GM12878 (cell line): ENCODE data around the gene CLPTM1. TPM values are rescaled to one million over a fixed set of nuclear protein-coding genes. Genes with fewer than 3 reads are reported as not detected.

ENCODE experiments used
- ATAC-seq: fragments of 200-7000 bp; cut with Tn5 transposase; 3 replicates; pipeline ENCODE4 v1.9.1; 2020; ENCODE audit warnings: mild to moderate bottlenecking, moderate library complexity
- BruUV-seq: library from RNA; stranded (reverse); fragments of 400-500 nt; replicated peaks from 2 replicates; lab custom pipeline; 2021; lab: Mats Ljungman, UMichigan
- CTCF ChIA-PET: fragments of 300-600 bp; sonication (Branson Sonifier 250); formaldehyde crosslinking; extraction: SDS; loops from one replicate; lab custom pipeline; 2021; ENCODE audit warnings: inconsistent platforms; lab: Yijun Ruan, JAX
- POLR2A ChIA-PET: fragments of 350-600 bp; formaldehyde crosslinking; extraction: SDS; loops from one replicate; lab custom pipeline; 2021; ENCODE audit warnings: inconsistent platforms; lab: Charles Lee
- RAD21 ChIA-PET: fragments of 300-600 bp; sonication (Branson Sonifier 250); formaldehyde crosslinking; loops from one replicate; lab custom pipeline; 2023; ENCODE audit warnings: antibody characterized with exemption; ENCODE audit not compliant: unreplicated experiment; lab: Charles Lee
- SMC1A ChIA-PET: fragments of 300-600 bp; sonication (Branson Sonifier 250); formaldehyde crosslinking; loops from one replicate; lab custom pipeline; 2023; ENCODE audit not compliant: unreplicated experiment, uncharacterized antibody; lab: Charles Lee
- DNase-seq: peaks from one replicate; pipeline ENCODE4 v3.0.0-alpha.2; 2011; ENCODE audit warnings: low read depth, low spot score
- FAIRE-seq: peaks from 3 replicates; lab custom pipeline; 2011; peaks lifted over from hg19 to GRCh38; lab: Jason Lieb, UNC
- H2AFZ ChIP-seq: 2 replicates; pipeline ENCODE4 v1.6.0; 2011; ENCODE audit warnings: low read depth, low read length, control low read depth; ENCODE audit not compliant: control insufficient read depth
- H3K27ac ChIP-seq: 2 replicates; pipeline ENCODE4 v1.5.1; 2011; ENCODE audit warnings: control low read depth; ENCODE audit not compliant: control insufficient read depth, insufficient read depth
- H3K27me3 ChIP-seq, 2 experiments: replicated peaks in 1 of 2; 2 replicates each; pipeline versions ENCODE4 v1.6.0 to v1.6.1; 2011; ENCODE audit warnings: low read length in 1 of 2; ENCODE audit not compliant: control insufficient read depth in 2 of 2, insufficient read depth in 2 of 2
- H3K36me3 ChIP-seq, 2 experiments: 2 replicates each; pipeline ENCODE4 v1.5.1; 2011; ENCODE audit warnings: low read length in 1 of 2; ENCODE audit not compliant: control insufficient read depth in 2 of 2, insufficient read depth in 2 of 2
- H3K4me1 ChIP-seq: 2 replicates; pipeline ENCODE4 v1.6.1; 2011; ENCODE audit warnings: mild to moderate bottlenecking, low read length, moderate library complexity, mixed read lengths; ENCODE audit not compliant: control insufficient read depth, insufficient read depth
- H3K4me2 ChIP-seq: 2 replicates; pipeline ENCODE4 v1.6.0; 2011; ENCODE audit warnings: control low read depth; ENCODE audit not compliant: control insufficient read depth, insufficient read depth
- H3K4me3 ChIP-seq: fragments of 200-600 bp; sonication (generic); 2 replicates; pipeline ENCODE4 v1.5.1; 2016
- H3K79me2 ChIP-seq: 2 replicates; pipeline ENCODE4 v1.6.0; 2011; ENCODE audit warnings: low read length; ENCODE audit not compliant: control insufficient read depth, insufficient read depth
- H3K9ac ChIP-seq: 2 replicates; pipeline ENCODE4 v1.8.0; 2011; ENCODE audit warnings: low read length, control low read depth, mixed read lengths; ENCODE audit not compliant: control insufficient read depth, insufficient read depth
- H3K9me3 ChIP-seq: replicated peaks from 3 replicates; pipeline ENCODE4 v1.5.1; 2011; ENCODE audit warnings: mild to moderate bottlenecking, low read length; ENCODE audit not compliant: control insufficient read depth, insufficient read depth
- H4K20me1 ChIP-seq: 2 replicates; pipeline ENCODE4 v1.6.0; 2011; ENCODE audit not compliant: control insufficient read depth, insufficient read depth
- ATF7 ChIP-seq: fragments of 450-650 bp; IDR thresholded peaks from 2 replicates; pipeline ENCODE4 v1.6.1; 2016; ENCODE audit warnings: low read depth, mild to moderate bottlenecking
- POLR2AphosphoS5 ChIP-seq: IDR thresholded peaks from 2 replicates; pipeline ENCODE4 v1.6.1; 2011; ENCODE audit warnings: mild to moderate bottlenecking, low read length, inconsistent platforms
- POU2F2 ChIP-seq: IDR thresholded peaks from 3 replicates; pipeline ENCODE4 v1.6.1; 2011; ENCODE audit warnings: low read depth, mild to moderate bottlenecking, low read length, borderline replicate concordance
- WGBS: methylation state at CpG from one replicate; pipeline ENCODE4 v1.1.6; 2016; ENCODE audit warnings: low lambda C conversion rate; ENCODE audit not compliant: insufficient replicate concordance, insufficient coverage; ENCODE audit errors: missing lambda C conversion rate; 5-methylcytosine and 5-hydroxymethylcytosine counted together
- in situ Hi-C: fragments of 300-500 bp; cut with MboI; formaldehyde crosslinking; loops from 9 replicates; pipeline ENCODE4 v1.14.3; 2018; ENCODE audit warnings: mixed read lengths
- intact Hi-C: fragments of 100-400 bp; cut with micrococcal nuclease; formaldehyde crosslinking; loops from one replicate; pipeline ENCODE4 v1.14.2; 2022; ENCODE audit not compliant: unreplicated experiment
- polyA plus RNA-seq, 11 experiments: library from polyadenylated mRNA; depleted of rRNA in 4 of 11; unstranded in 6 of 11; stranded (reverse) in 5 of 11; fragments of >200 nt; fragmentation: Nextera tagmentation in 4 of 11; fragmentation: Illumina TruSeq in 1 of 11; extraction: Ambion mirVana in 4 of 11; extraction: Trizol in 1 of 11; gene quantifications; 1 replicate in 1 of 11; 2 replicates in 10 of 11; pipeline versions ENCODE4 v1.2.1 to v1.2.3, GENCODE V29; 2011 to 2016; ENCODE audit warnings: inconsistent platforms in 2 of 11, missing spikeins in 2 of 11, low read depth in 1 of 11
- total RNA-seq, 4 experiments: library from RNA; depleted of rRNA in 3 of 4; stranded (reverse); fragments of >200 nt in 3 of 4; fragmentation: Illumina TruSeq in 1 of 4; extraction: Trizol in 1 of 4; gene quantifications; 2 replicates each; pipeline versions ENCODE4 v1.2.1 to v1.2.3, GENCODE V29; 2013 to 2021
- TF ChIP-seq, protein P1 (sequence below): fragments of 450-650 bp; conservative IDR thresholded peaks from 2 replicates; pipeline ENCODE4 v1.6.1; 2017; ENCODE audit warnings: mild to moderate bottlenecking, moderate library complexity

CLPTM1 gene
- total and polyA plus RNA-seq, 10 of the 15 experiments (the other 5 are each of a cell fraction or from before 2014, with no cell fraction given) = 0.42 to 72.6 (median 35.2) TPM

DNA sequence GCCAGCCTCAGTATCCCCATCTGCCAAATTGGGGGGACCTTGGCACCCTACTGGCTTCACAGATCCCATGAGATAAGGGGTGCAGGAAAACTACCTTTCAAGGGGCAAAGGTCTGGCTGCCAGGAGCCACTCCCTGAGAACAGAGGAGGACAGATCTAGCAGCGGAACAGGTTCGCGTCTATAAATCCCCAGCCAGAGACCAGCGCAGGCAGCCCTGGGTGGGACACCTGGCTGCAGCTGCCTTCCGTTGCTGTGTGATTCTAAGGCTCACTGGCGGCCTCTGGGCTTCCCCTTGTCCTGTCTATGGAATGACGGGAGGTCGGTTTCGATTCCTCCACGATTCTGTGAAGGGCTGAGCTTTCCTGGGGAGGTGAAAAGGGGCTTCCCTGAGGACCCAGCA lies 53.4 kb downstream of the CLPTM1 start:
- no TSS peak for BruUV-seq
- intact Hi-C loops = no loop called here
- ChIA-PET POLR2A (interaction anchor here (0.6 kb wide), 1 partner anchor 170 kb away, joined by 7 read pairs; the partner anchor contains the start of gene TRAPPC6A), RAD21 (interaction anchor here (1.2 kb wide), 1 partner anchor 7 kb away, joined by 3 read pairs; no protein-coding TSS in a partner anchor), CTCF (interaction anchor here (0.8 kb wide), 1 partner anchor 57 kb away, joined by 4 read pairs; no protein-coding TSS in a partner anchor), SMC1A (no interaction called here)
- Histone ChIP-seq H3K4me1 (peaks cover 3% of the 10 kb centered on the region; the same call in 1 of the 2 replicates), H3K27me3 (no peaks in the 10 kb centered on the region), H3K27ac (no peak overlapping the region), H3K4me2 (no peak overlapping the region), H3K9ac (no peak overlapping the region), H4K20me1 (no peaks in the 10 kb centered on the region), H2AFZ (no peak overlapping the region), H3K79me2 (peaks cover under 1% of the 10 kb centered on the region), H3K36me3 (peaks cover 0 to 16% of the 10 kb centered on the region in 2 experiments), H3K4me3 (no peak overlapping the region), H3K9me3 (no peaks in the 10 kb centered on the region)
- FAIRE-seq (no peak), DNase-seq (no peak), ATAC-seq (no peak)
- in situ Hi-C loops = no loop called here
- TF ChIP-seq ATF7 = no peak
- peak; percentile 60; the same call in 1 of the 2 replicates for TF ChIP-seq POLR2AphosphoS5
- WGBS = 97% methylated on average over 10 of the region's 10 CpGs

DNA sequence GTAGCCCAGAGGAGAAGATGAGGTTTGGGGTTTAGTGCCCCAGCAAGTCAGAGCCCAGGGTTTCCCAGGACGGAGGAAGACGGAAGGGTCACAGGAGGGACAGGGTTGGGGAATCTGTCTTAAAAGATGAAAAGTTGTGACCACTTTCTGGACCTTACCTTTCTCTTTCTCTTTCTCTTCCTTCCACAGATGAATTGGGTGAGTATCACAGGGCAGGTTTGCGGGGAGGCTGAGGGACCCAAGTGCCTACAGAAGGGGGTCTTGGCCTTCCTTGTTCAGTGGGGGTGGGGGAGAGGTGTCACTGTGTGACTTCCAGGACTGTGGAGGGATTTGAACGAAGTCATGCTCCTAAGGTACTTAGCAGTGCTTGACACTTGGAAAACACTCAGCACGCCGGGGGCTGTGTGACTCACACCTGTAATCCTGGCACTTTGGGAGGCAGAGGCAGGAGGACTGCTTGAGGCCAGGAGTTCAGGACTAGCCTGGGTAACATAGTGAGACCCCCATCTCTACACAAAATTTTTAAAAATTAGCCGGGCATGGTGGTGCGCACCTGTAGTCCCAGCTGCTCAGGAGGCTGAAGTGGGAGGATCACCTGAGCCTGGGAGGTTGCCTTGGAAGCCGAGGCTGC lies 54.6 kb downstream of the CLPTM1 start:
- 81% methylated on average over 9 of the region's 9 CpGs for WGBS

More for the DNA sequence above, 54.6 kb downstream of the CLPTM1 start:
- ChIA-PET CTCF (interaction anchor here (0.6 kb wide), 1 partner anchor 92 kb away, joined by 3 read pairs; no protein-coding TSS in a partner anchor), RAD21 (interaction anchor here (0.5 to 1.1 kb wide), 2 partner anchors 8 to 21 kb away, joined by 3 read pairs; no protein-coding TSS in a partner anchor), POLR2A (no interaction called here), SMC1A (no interaction called here)
- in situ Hi-C loops = no loop called here
- no TSS peak for BruUV-seq
- H3K9me3 ChIP-seq = no peaks in the 10 kb centered on the region
- H3K79me2 ChIP-seq = no peaks in the 10 kb centered on the region; the same call in 1 of the 2 replicates
- no peak for FAIRE-seq
- H3K4me3 ChIP-seq = no peak overlapping the region
- intact Hi-C loops = loop anchor here (10.0 kb wide), 1 partner anchor 175 kb away; no protein-coding TSS in a partner anchor
- no peak overlapping the region for H2AFZ ChIP-seq
- H3K4me2 ChIP-seq = no peak overlapping the region
- DNase-seq = no peak
- peaks cover 0 to 16% of the 10 kb centered on the region in 2 experiments for H3K36me3 ChIP-seq
- no peak overlapping the region for H3K9ac ChIP-seq
- TF ChIP-seq, protein P1, sequence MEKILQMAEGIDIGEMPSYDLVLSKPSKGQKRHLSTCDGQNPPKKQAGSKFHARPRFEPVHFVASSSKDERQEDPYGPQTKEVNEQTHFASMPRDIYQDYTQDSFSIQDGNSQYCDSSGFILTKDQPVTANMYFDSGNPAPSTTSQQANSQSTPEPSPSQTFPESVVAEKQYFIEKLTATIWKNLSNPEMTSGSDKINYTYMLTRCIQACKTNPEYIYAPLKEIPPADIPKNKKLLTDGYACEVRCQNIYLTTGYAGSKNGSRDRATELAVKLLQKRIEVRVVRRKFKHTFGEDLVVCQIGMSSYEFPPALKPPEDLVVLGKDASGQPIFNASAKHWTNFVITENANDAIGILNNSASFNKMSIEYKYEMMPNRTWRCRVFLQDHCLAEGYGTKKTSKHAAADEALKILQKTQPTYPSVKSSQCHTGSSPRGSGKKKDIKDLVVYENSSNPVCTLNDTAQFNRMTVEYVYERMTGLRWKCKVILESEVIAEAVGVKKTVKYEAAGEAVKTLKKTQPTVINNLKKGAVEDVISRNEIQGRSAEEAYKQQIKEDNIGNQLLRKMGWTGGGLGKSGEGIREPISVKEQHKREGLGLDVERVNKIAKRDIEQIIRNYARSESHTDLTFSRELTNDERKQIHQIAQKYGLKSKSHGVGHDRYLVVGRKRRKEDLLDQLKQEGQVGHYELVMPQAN = no peak
- 0 out of 3 replicates have a peak, but pooled peaks have one; percentile 16 for TF ChIP-seq POU2F2
- no peaks in the 10 kb centered on the region for H3K27me3 ChIP-seq
- H4K20me1 ChIP-seq = no peaks in the 10 kb centered on the region
- peaks cover 3% of the 10 kb centered on the region; the same call in 1 of the 2 replicates for H3K4me1 ChIP-seq
- no peak overlapping the region for H3K27ac ChIP-seq
- no peak for ATAC-seq
